DMS79 (cell line): Measurements from ENCODE around the gene DEPP1.
A peak's percentile ranks its signal among the peaks of the same experiment; 100 is the strongest.

Experiments used
- DNase-seq: peaks from one replicate; lab custom pipeline; 2025; lab: John Stamatoyannopoulos, UW

Gene DEPP1

GRCh38 chr10:44965651-44966097 is 12.9 kb downstream of the DEPP1 start:
- DNase-seq = no peak

DNA sequence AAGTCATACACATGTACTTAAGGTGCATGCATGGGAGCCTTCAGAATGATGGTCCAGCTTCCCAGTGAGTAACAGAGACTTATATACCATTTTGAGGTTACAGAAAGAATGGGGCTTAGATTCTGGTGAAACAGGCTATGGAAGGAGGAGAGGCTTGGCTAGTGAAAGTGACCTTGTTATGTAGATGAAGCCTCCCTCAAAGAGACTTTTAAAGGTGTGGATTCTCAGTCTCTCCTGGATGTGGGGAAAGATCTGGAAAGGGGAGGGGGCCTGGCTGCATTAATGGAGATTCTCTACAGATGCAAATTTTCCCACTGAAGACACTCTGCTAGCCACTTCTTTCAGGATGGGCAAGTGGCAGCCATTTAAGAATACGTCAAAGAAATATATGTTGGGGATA is 13.5 kb downstream of the DEPP1 start:
- no peak for DNase-seq

- DNase-seq = peak; percentile 32
These were observed 14.6 kb downstream of the DEPP1 start for GRCh38 chr10:44963772-44964633.

GRCh38 chr10:44962870-44963738 is 15.5 kb downstream of the DEPP1 start:
- peak; percentile 73 for DNase-seq

GRCh38 chr10:44961931-44962750 is 16.5 kb downstream of the DEPP1 start:
- no peak for DNase-seq

DNA sequence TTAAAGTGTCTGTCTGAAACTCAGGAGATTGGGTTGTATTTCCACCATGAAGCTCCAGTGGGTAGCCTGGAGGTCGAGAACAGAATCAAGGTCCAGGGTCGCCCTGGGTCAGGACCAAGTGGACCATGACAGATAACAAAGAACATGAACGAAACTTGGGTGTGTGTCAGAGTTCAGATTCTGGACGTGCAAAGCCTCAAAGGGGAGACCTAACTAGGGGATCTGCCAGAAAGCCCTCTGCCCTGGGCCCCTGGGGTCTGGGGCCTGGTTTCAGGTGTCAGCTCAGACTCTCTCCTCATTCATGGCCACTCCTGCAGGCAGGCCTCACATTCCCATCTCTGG is 17.4 kb downstream of the DEPP1 start:
- DNase-seq = no peak

DNA sequence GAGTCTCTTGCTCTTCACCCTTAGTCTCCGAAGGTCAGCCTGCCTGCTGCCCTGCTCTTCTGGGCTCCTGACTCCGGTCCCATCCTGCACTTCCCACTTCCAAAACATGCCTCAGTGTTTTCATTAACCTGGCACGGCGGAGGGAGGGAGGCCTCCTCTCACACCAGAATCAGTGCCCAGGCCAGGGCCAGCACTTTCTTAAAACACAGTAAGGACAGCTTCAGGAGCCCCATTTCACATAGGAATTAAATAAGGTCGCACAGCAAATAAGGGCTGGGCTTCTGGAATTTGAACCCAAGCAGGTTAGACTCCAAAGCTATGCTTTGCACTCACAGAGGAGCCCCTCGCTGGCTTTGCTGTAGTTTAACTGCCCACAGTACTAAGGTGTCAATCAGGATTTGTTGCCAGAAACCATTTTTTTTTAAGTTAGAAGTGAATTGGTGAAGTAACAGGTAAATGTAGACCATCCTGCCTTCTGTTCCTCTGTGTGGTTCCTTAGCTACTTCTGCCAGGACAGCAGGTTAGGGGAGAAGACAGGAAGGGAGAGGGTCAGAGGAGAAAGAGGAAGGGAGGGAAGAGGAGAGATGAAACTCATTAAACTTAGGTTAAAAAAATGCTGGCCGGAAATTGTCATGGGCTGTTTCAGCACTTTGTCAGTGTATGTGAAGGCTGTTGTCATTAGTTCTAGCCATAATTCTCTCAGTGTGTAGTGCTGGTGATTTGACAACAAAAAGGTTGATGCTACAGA is 18.0 kb downstream of the DEPP1 start:
- no peak for DNase-seq

- no peak for DNase-seq
These were observed 18.5 kb downstream of the DEPP1 start for GRCh38 chr10:44960088-44960460.

DNA sequence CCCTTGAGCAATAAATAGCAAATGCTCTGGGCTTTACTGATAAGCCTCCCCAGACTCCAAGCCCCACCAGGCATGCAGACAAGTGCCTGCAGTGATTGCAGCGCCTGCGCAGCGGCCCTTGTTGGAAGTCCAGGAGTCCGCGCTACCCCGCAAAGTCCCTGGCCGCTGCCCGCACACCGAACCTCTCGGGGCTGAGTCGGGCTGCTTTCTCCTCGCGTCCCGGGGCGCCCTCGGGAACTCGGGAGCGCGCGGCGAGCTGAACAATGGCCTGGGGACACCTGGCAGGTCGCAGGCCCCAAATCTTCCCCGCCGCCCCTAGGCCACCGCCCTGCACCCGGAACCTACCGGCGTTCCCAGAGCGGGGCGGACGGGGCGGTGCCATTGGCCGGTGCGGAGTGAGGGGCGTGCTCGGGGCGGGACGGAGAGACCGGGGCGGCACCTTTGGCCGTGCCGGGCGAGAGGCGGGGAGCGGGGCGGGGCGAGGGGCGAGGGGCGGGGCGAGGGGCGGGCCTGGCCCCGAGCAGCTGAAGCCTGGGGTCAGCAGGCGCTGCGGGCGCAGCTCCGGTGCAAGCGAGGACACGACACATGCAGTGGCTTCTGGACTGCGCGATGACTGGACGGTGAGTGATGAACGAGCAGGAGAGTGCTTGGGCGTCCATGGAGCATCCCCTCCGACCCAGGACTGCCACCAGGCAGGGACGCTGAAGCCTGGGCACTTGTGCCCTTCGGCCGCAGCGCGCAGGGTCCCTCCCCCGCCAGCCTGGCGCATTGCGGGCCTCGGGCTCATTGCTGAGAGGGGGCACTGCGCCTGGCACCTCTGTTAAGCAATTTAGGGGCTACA is 19.1 kb downstream of the DEPP1 start, which contains the start of gene RASSF4:
RASSF4 (plus strand) TSS at position 556 of the 841 bp plus-strand sequence. CDS start 10,401 bp downstream, outside the sequence.
- DNase-seq = peak; percentile 40

- no peak for DNase-seq
These were observed 19.7 kb downstream of the DEPP1 start for GRCh38 chr10:44958898-44959246.

GRCh38 chr10:44958196-44958897 is 20.3 kb downstream of the DEPP1 start:
- no peak for DNase-seq

DNA sequence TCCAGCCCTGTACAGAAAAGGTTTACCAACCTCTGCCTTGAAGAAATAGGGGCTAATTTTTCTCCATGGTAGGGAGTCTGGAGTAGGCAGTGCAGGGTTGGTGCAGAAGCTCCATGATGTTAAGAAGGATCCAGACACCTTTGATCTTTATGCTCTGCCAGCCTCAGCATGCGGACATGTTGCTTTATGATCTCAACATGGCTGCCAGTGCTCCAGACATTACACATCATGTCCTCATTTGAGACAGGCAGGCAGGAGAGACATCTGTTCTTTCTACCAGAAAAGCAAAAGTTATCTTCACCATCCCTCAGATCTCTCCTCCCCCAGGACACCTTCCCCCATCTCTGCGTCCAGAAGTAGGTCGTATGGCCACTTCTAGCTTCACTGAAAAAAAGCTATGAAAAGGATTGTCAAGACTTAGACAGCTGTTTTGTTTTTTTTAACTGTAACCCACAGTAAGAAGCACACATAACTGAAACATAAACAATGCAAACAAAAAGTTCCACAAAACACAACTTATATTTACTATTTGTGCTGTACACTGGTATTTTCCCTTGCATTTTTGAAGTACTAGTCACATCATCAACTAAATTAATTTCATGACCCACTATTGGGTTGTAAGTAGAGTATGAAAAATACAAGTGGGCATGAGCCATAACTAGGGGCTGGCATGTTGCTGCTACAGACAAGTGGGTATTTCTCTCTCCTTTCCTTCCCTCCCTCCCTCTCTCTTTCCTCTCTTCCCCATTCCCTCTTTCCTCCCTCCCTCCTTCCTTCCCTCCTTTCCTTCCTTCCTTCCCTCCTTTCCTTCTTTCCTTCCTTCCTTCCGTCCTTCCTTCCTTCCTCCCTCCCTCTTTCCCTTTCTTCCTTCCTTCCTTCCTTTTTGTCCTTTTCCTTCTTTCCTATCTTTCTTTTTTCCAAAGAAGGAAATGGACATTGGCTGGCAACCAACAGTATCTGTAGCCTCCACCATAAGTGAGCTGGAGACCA is 21.6 kb downstream of the DEPP1 start:
- DNase-seq = no peak

DNA sequence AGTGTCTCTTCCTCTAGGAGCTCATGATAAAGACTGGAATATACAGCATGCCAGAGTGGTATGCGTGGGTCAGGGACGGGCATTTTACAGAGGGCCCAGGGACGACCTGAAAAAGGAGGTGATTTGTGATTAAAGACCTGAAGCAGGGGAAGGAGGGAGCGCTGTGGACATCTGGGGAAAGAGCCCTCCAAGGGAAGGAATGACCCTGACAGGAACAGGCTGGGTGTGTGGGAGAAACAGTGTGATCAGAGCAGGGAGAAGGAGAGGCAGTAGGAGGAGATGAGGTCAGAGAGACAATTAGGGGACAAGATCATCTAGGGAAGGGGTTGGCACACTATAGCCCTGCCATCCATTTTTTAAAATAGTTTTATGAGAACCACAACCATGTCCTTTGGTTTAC is 22.4 kb downstream of the DEPP1 start:
- DNase-seq = no peak

GRCh38 chr10:44955413-44956070 is 23.1 kb downstream of the DEPP1 start:
- DNase-seq = no peak

DNA sequence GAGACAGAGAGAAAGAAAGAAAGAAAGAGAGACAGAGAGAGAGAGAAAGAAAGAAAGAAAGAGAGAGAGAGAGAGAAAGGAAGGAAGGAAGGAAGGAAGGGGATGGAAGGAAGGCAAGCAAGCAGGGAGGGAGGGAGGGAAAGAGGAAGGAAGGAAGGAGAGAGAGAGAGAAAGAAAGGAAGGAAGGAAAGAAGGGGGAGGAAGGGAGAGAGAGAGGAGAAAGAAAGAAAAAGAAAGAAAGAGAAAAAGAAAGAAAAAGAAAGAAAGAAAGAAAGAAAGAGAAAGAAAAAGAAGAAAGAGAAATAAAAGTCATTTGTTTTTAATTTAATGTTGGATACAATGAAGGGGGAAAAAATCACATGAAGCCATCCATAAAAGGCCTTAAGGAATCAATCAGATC is 23.6 kb downstream of the DEPP1 start:
- no peak for DNase-seq

DNA sequence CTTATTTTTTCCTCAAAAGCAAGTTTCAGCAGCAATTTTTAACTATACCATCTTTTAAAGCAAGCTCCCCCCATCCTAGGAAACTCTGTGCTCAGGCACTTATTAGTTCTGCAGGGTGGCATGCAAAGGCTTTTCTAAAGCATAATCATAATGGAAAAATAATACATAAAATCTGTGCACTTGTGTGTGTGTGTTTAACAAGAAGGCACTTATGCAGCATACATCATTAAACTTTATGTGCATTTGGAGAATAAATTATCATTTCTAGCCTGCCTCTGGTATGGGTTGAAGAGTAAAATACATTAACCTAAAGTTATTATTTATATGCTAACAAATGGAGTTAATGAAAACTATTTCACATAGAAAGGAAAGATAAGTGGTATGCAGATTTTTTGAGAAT is 24.6 kb downstream of the DEPP1 start:
- no peak for DNase-seq

- DNase-seq = no peak
These were observed 25.8 kb downstream of the DEPP1 start for GRCh38 chr10:44952779-44953231.
